ENCODE measurements around the gene EGLN1. TPM values are rescaled to one million over a fixed set of nuclear protein-coding genes. Genes with fewer than 3 reads are reported as not detected.
A peak's percentile ranks its signal among the peaks of the same experiment; 100 is the strongest.

Gene EGLN1
- total RNA-seq, 1 donor from 2014 or later, result 29.7 TPM

DNA sequence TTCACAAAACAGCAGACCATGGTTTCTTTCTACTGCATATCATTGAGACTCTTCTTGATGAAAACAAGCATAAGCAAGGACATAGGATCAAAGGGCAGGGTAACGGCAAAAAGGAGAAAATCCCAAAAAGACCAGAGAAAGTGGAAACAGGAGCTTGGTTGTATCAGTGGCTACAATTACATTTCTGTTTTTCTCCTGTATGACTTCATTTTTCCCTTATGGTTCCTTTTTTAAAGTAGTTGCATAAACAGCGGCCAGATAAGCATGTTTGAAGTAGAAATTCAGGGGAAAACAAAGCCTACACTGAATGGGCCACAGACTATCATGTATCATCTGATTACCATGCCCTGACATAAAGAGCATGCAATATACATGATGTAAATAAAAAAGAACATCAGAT is 4.6 kb downstream of the EGLN1 start:
- ATAC-seq, result no peak
- no peaks in the 10 kb centered on the region for H3K27me3 ChIP-seq (ENCODE audit: low read depth)
- TF ChIP-seq, protein P1, sequence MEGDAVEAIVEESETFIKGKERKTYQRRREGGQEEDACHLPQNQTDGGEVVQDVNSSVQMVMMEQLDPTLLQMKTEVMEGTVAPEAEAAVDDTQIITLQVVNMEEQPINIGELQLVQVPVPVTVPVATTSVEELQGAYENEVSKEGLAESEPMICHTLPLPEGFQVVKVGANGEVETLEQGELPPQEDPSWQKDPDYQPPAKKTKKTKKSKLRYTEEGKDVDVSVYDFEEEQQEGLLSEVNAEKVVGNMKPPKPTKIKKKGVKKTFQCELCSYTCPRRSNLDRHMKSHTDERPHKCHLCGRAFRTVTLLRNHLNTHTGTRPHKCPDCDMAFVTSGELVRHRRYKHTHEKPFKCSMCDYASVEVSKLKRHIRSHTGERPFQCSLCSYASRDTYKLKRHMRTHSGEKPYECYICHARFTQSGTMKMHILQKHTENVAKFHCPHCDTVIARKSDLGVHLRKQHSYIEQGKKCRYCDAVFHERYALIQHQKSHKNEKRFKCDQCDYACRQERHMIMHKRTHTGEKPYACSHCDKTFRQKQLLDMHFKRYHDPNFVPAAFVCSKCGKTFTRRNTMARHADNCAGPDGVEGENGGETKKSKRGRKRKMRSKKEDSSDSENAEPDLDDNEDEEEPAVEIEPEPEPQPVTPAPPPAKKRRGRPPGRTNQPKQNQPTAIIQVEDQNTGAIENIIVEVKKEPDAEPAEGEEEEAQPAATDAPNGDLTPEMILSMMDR (IDR thresholded peaks at IDR 0.05), result no peak
- H3K4me1 ChIP-seq, result peaks cover 44% of the 10 kb centered on the region
- no peaks in the 10 kb centered on the region for H3K9me3 ChIP-seq
- intact Hi-C loops (cut with DNase I), result no loop called here
- no peaks in the 10 kb centered on the region for H3K36me3 ChIP-seq
- no peak overlapping the region for H3K27ac ChIP-seq
- no peak for DNase-seq
- peak overlapping the region; percentile 80 for H3K4me3 ChIP-seq

GRCh38 chr1:231416901-231417300 is 5.2 kb downstream of the EGLN1 start:
- DNase-seq, result no peak
- Histone ChIP-seq H3K27ac (no peak overlapping the region), H3K4me3 (no peak overlapping the region), H3K27me3 (ENCODE audit: low read depth) (no peaks in the 10 kb centered on the region), H3K4me1 (peaks cover 44% of the 10 kb centered on the region), H3K36me3 (no peaks in the 10 kb centered on the region), H3K9me3 (no peaks in the 10 kb centered on the region)
- ATAC-seq, result no peak
- intact Hi-C loops (cut with DNase I), result no loop called here
- TF ChIP-seq, protein P1 (IDR thresholded peaks at IDR 0.05), result no peak

GRCh38 chr1:231415018-231415583 is 7.0 kb downstream of the EGLN1 start:
- TF ChIP-seq, protein P1 (IDR thresholded peaks at IDR 0.05), result no peak
- Histone ChIP-seq H3K27ac (no peak overlapping the region), H3K9me3 (no peaks in the 10 kb centered on the region), H3K36me3 (no peaks in the 10 kb centered on the region), H3K4me1 (peaks cover 46% of the 10 kb centered on the region), H3K27me3 (ENCODE audit: low read depth) (no peaks in the 10 kb centered on the region), H3K4me3 (no peak overlapping the region)
- intact Hi-C loops (cut with DNase I), result no loop called here
- no peak for ATAC-seq
- DNase-seq, result no peak

DNA sequence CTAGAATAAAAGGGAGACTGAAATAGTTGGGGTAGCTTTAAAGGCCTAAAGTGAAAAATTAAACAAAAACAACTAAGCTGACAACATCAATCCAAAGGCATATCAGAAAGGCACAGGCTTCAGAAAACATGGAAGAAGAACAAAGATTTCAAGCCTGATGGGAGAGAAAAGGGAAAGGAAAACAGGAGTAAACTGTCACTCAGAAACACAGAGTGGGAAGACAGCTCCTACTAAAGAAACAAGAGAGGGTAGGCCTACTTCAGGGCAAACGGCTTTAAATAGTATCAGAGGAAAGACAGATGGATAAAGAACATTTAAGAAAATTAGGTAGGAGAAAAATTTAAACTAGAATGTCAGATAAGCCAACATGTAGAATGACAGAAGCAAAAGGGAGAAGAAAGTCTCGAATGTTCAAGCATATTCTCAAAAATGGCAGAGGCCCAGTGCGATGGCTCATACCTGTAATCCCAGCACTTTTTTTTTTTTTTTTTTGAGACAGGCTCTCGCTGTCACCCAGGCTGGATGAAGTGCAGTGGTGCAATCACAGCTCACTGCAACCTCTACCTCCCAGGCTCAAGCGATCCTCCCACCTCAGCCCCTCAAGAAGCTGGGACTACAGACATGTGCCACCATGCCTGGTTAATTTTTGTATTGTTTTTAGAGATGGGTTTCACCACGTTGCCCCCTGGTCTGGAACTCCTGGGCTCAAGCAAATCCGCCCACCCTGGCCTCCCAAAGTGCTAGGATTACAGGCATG is 7.6 kb downstream of the EGLN1 start:
- TF ChIP-seq, protein P1 (IDR thresholded peaks at IDR 0.05), result no peak
- intact Hi-C loops (cut with DNase I), result no loop called here

GRCh38 chr1:231413749-231414082 is 8.4 kb downstream of the EGLN1 start:
- intact Hi-C loops (cut with DNase I), result no loop called here
- Histone ChIP-seq H3K4me1 (peaks cover 45% of the 10 kb centered on the region), H3K9me3 (no peaks in the 10 kb centered on the region), H3K4me3 (no peak overlapping the region), H3K36me3 (no peaks in the 10 kb centered on the region), H3K27me3 (ENCODE audit: low read depth) (no peaks in the 10 kb centered on the region), H3K27ac (no peak overlapping the region)
- DNase-seq, result no peak
- ATAC-seq, result no peak
- TF ChIP-seq, protein P1 (IDR thresholded peaks at IDR 0.05), result no peak

More for the DNA sequence above, 7.6 kb downstream of the EGLN1 start:
- Histone ChIP-seq H3K36me3 (no peaks in the 10 kb centered on the region), H3K9me3 (no peaks in the 10 kb centered on the region), H3K27ac (no peak overlapping the region), H3K4me3 (no peak overlapping the region), H3K27me3 (ENCODE audit: low read depth) (no peaks in the 10 kb centered on the region), H3K4me1 (peaks cover 46% of the 10 kb centered on the region)
- no peak for ATAC-seq
- DNase-seq, result no peak
